H1 (cell line): ENCODE data around the gene SLIT3.

Experiments used
- CBX8 ChIP-seq: fragments of 300-800, 300-1000 bp; sonication (generic); IDR thresholded peaks from 2 replicates; pipeline ENCODE4 v1.7.1; 2016; ENCODE audit warnings: low read depth, low read length, borderline replicate concordance
- EP300 ChIP-seq, 2 experiments: IDR thresholded peaks; 1 replicate in 1 of 2; 2 replicates in 1 of 2; pipeline ENCODE4 v1.6.1; 2011 to 2012; ENCODE audit warnings: low read depth in 2 of 2, low read length in 2 of 2, mild to moderate bottlenecking in 2 of 2, borderline replicate concordance in 1 of 2, inconsistent platforms in 1 of 2, moderate library complexity in 1 of 2
- GABPA ChIP-seq: IDR thresholded peaks from 2 replicates; pipeline ENCODE4 v1.6.1; 2011; ENCODE audit warnings: mild to moderate bottlenecking, low read length, moderate library complexity, borderline replicate concordance; ENCODE audit not compliant: insufficient read depth
- JUN ChIP-seq: IDR thresholded peaks from 2 replicates; pipeline ENCODE4 v1.6.1; 2011; ENCODE audit warnings: low read depth, mild to moderate bottlenecking, improper control_type of control experiment, low read length
- JUND ChIP-seq: IDR thresholded peaks from 2 replicates; pipeline ENCODE4 v1.6.1; 2011; ENCODE audit warnings: mild to moderate bottlenecking, improper control_type of control experiment, low read length
- POLR2A ChIP-seq, 2 experiments: IDR thresholded peaks; 1 replicate in 1 of 2; 2 replicates in 1 of 2; pipeline ENCODE4 v1.6.1; 2011; ENCODE audit warnings: low read depth in 2 of 2, low read length in 2 of 2, mild to moderate bottlenecking in 2 of 2; ENCODE audit errors: control extremely low read depth in 1 of 2
- POLR2AphosphoS5 ChIP-seq: IDR thresholded peaks from 2 replicates; pipeline ENCODE4 v1.6.1; 2011; ENCODE audit warnings: low read depth, low read length
- SIN3A ChIP-seq, 2 experiments: IDR thresholded peaks in 1 of 2; conservative IDR thresholded peaks in 1 of 2; 2 replicates each; pipeline ENCODE4 v1.6.1; 2011 to 2012; ENCODE audit warnings: low read length in 2 of 2, improper control_type of control experiment in 1 of 2, low read depth in 1 of 2, mild to moderate bottlenecking in 1 of 2
- SUZ12 ChIP-seq: fragments of 200-600 bp; sonication (generic); IDR thresholded peaks from 2 replicates; pipeline ENCODE4 v1.6.1; 2012; ENCODE audit warnings: mild to moderate bottlenecking, inconsistent platforms, low read length, moderate library complexity, mixed read lengths
- TAF1 ChIP-seq: IDR thresholded peaks from 2 replicates; pipeline ENCODE4 v1.6.1; 2011; ENCODE audit warnings: mild to moderate bottlenecking, low read depth, low read length
- ZNF274 ChIP-seq: IDR thresholded peaks from 2 replicates; pipeline ENCODE4 v1.7.0; 2012; ENCODE audit warnings: low read length, borderline replicate concordance; ENCODE audit errors: extremely low read depth
- TF ChIP-seq, protein P1 (sequence below), 3 experiments: IDR thresholded peaks; 1 replicate in 2 of 3; 2 replicates in 1 of 3; pipeline versions ENCODE4 v1.5.1 to v1.6.1; 2011; ENCODE audit warnings: low read length in 3 of 3, mild to moderate bottlenecking in 3 of 3, inconsistent platforms in 2 of 3, low read depth in 1 of 3, moderate library complexity in 1 of 3; ENCODE audit not compliant: insufficient read depth in 1 of 3; ENCODE audit errors: control extremely low read depth in 1 of 3

DNA sequence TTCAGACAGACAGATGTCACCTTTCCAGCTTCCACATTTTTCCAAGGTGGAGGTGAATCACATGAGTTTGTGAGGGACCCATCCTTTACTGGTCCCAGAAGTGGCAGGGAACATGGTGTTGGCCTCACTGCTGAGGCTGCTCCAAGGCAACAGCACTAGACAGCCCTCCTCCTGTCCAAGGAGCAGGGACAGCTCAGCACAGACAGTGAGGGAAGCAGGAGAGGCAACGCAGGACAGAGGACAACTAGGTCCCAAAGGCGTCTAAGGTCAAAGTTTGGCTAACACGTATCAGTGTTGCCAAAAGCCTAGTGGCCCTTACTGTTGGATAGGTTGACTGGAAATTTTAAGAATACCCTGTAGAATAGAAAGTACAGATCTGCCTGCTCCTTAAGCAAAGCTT lies 470.1 kb downstream of the SLIT3 start:
- TF ChIP-seq POLR2A (IDR thresholded peaks at IDR 0.05; ENCODE audit: control extremely low read depth in 1 of 2, low read depth in 2 of 2, low read length in 2 of 2) (no peak), ZNF274 (no peak), POLR2AphosphoS5 (no peak), GABPA (no peak), EP300 (IDR thresholded peaks at IDR 0.05; ENCODE audit: borderline replicate concordance in 1 of 2, low read depth in 2 of 2, low read length in 2 of 2) (no peak), JUN (no peak), JUND (no peak), CBX8 (no peak), SIN3A (conservative IDR thresholded peaks at IDR 0.05 in 1 of 2, IDR thresholded peaks at IDR 0.05 in 1 of 2; ENCODE audit: low read depth in 1 of 2, low read length in 2 of 2) (no peak), TAF1 (no peak), SUZ12 (no peak)
- TF ChIP-seq, protein P1, sequence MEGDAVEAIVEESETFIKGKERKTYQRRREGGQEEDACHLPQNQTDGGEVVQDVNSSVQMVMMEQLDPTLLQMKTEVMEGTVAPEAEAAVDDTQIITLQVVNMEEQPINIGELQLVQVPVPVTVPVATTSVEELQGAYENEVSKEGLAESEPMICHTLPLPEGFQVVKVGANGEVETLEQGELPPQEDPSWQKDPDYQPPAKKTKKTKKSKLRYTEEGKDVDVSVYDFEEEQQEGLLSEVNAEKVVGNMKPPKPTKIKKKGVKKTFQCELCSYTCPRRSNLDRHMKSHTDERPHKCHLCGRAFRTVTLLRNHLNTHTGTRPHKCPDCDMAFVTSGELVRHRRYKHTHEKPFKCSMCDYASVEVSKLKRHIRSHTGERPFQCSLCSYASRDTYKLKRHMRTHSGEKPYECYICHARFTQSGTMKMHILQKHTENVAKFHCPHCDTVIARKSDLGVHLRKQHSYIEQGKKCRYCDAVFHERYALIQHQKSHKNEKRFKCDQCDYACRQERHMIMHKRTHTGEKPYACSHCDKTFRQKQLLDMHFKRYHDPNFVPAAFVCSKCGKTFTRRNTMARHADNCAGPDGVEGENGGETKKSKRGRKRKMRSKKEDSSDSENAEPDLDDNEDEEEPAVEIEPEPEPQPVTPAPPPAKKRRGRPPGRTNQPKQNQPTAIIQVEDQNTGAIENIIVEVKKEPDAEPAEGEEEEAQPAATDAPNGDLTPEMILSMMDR (IDR thresholded peaks at IDR 0.05; ENCODE audit: control extremely low read depth in 1 of 3, insufficient read depth in 1 of 3, low read depth in 1 of 3, low read length in 3 of 3) = no peak
